PC-9 (cell line): ENCODE measurements around the gene EML6. TPM values are rescaled to one million over a fixed set of nuclear protein-coding genes. Genes with fewer than 3 reads are reported as not detected.

Experiments used
- BruUV-seq: library from RNA; stranded (reverse); fragments of 400-500 nt; replicated peaks from 2 replicates; lab custom pipeline; 2021; lab: Mats Ljungman, UMichigan
- CTCF ChIA-PET: fragments of 300-600 bp; sonication (Branson Sonifier 250); formaldehyde crosslinking; loops from one replicate; lab custom pipeline; 2022; ENCODE audit warnings: antibody characterized with exemption; lab: Charles Lee
- POLR2A ChIA-PET: fragments of 300-600 bp; sonication (Branson Sonifier 250); formaldehyde crosslinking; loops from one replicate; lab custom pipeline; 2022; ENCODE audit warnings: antibody characterized with exemption; ENCODE audit not compliant: unreplicated experiment; lab: Charles Lee
- DNase-seq, 2 experiments: peaks; one replicate each; pipeline versions ENCODE4 v3.0.0 to v3.0.0-alpha.2; 2015 to 2022; ENCODE audit warnings: mixed read lengths in 1 of 2
- H2AFZ ChIP-seq: fragments of 200-600 bp; sonication (generic); 2 replicates; pipeline ENCODE4 v1.8.1; 2017; ENCODE audit warnings: antibody characterized with exemption
- H3F3A ChIP-seq: fragments of 200-600 bp; sonication (generic); 2 replicates; pipeline ENCODE4 v1.8.1; 2017; ENCODE audit warnings: antibody characterized with exemption, mild to moderate bottlenecking, low read depth; ENCODE audit not compliant: insufficient read depth
- H3K27ac ChIP-seq: fragments of 200-600 bp; sonication (generic); 2 replicates; pipeline ENCODE4 v1.6.1; 2016; ENCODE audit warnings: mixed run types
- H3K27me3 ChIP-seq: fragments of 200-600 bp; sonication (generic); 2 replicates; pipeline ENCODE4 v1.6.1; 2016; ENCODE audit warnings: low read depth, mixed run types; ENCODE audit not compliant: insufficient read depth
- H3K36me3 ChIP-seq: fragments of 200-600 bp; sonication (generic); 2 replicates; pipeline ENCODE4 v1.6.1; 2016; ENCODE audit warnings: low read depth, mixed run types
- H3K4me1 ChIP-seq: fragments of 200-600 bp; sonication (generic); replicated peaks from 2 replicates; pipeline ENCODE4 v1.6.1; 2016; ENCODE audit warnings: mixed run types; ENCODE audit not compliant: insufficient read depth
- H3K4me2 ChIP-seq: fragments of 200-600 bp; sonication (generic); 2 replicates; pipeline ENCODE4 v1.6.1; 2017; ENCODE audit warnings: mixed run types
- H3K4me3 ChIP-seq: fragments of 200-600 bp; sonication (generic); 2 replicates; pipeline ENCODE4 v1.6.1; 2016; ENCODE audit warnings: mixed run types
- H3K79me2 ChIP-seq: fragments of 200-600 bp; sonication (generic); 2 replicates; pipeline ENCODE4 v1.6.1; 2017; ENCODE audit warnings: low read depth, mixed run types
- H3K9me2 ChIP-seq: fragments of 200-600 bp; sonication (generic); 2 replicates; pipeline ENCODE4 v1.8.1; 2017; ENCODE audit warnings: mild to moderate bottlenecking; ENCODE audit not compliant: insufficient read depth
- H3K9me3 ChIP-seq: fragments of 200-600 bp; sonication (generic); 2 replicates; pipeline ENCODE4 v1.8.1; 2016; ENCODE audit warnings: low read depth; ENCODE audit not compliant: insufficient read depth
- H4K20me1 ChIP-seq: fragments of 200-600 bp; sonication (generic); 2 replicates; pipeline ENCODE4 v1.8.1; 2017; ENCODE audit not compliant: insufficient read depth
- CTCF ChIP-seq: fragments of 200-600 bp; sonication (generic); conservative IDR thresholded peaks from 2 replicates; pipeline ENCODE4 v1.6.1; 2017; ENCODE audit warnings: mixed run types, antibody characterized with exemption, mild to moderate bottlenecking, moderate library complexity
- EZH2 ChIP-seq: fragments of 200-600 bp; sonication (generic); IDR thresholded peaks from 2 replicates; pipeline ENCODE4 v1.8.0; 2017; ENCODE audit warnings: antibody characterized with exemption, low read depth
- intact Hi-C: fragments of 100-400 bp; cut with micrococcal nuclease; formaldehyde crosslinking; loops from one replicate; pipeline ENCODE4 v1.10.0; 2022; ENCODE audit not compliant: unreplicated experiment
- total RNA-seq: library from RNA; stranded (reverse); gene quantifications from 2 replicates; pipeline ENCODE4 v1.2.3, GENCODE V29; 2021

Gene EML6
- total RNA-seq, 1 experiment from 2014 or later, result 3.7 TPM

GRCh38 chr2:54735636-54736035 is 12.2 kb downstream of the EML6 start:
- DNase-seq, result no peak
- no peak overlapping the region for H3K4me3 ChIP-seq
- no peaks in the 10 kb centered on the region for H3K36me3 ChIP-seq
- TF ChIP-seq CTCF, result no peak
- no peak for TF ChIP-seq EZH2
- intact Hi-C loops, result no loop called here
- H3K9me3 ChIP-seq, result no peaks in the 10 kb centered on the region
- no peaks in the 10 kb centered on the region for H3K4me1 ChIP-seq
- H3K27me3 ChIP-seq, result no peaks in the 10 kb centered on the region
- no peak overlapping the region for H3K27ac ChIP-seq
- H3F3A ChIP-seq, result no peaks in the 10 kb centered on the region
- ChIA-PET CTCF (interaction anchor here (0.7 kb wide), 1 partner anchor 121 kb away, joined by 4 read pairs; no protein-coding TSS in a partner anchor), POLR2A (no interaction called here)
- no peaks in the 10 kb centered on the region for H3K9me2 ChIP-seq
- H3K79me2 ChIP-seq, result no peaks in the 10 kb centered on the region
- H2AFZ ChIP-seq, result no peak overlapping the region
- H4K20me1 ChIP-seq, result no peaks in the 10 kb centered on the region
- BruUV-seq, result no TSS peak
- no peak overlapping the region for H3K4me2 ChIP-seq

GRCh38 chr2:54738281-54738680 is 14.8 kb downstream of the EML6 start:
- CTCF ChIA-PET, result interaction anchor here (0.6 kb wide), 1 partner anchor 11 kb away, joined by 3 read pairs; no protein-coding TSS in a partner anchor
- BruUV-seq, result no TSS peak
- no peak for TF ChIP-seq EZH2
- no peak for TF ChIP-seq CTCF
- H4K20me1 ChIP-seq, result no peaks in the 10 kb centered on the region
- no peak for DNase-seq
- H3K4me1 ChIP-seq, result no peaks in the 10 kb centered on the region
- H3K9me2 ChIP-seq, result no peaks in the 10 kb centered on the region
- no peak overlapping the region for H3K4me3 ChIP-seq
- H3K27me3 ChIP-seq, result no peaks in the 10 kb centered on the region
- no peaks in the 10 kb centered on the region for H3K9me3 ChIP-seq
- POLR2A ChIA-PET, result no interaction called here
- H3K36me3 ChIP-seq, result no peaks in the 10 kb centered on the region
- H3K27ac ChIP-seq, result no peak overlapping the region
- intact Hi-C loops, result no loop called here
- no peak overlapping the region for H3K4me2 ChIP-seq
- no peak overlapping the region for H2AFZ ChIP-seq
- H3K79me2 ChIP-seq, result no peaks in the 10 kb centered on the region
- no peaks in the 10 kb centered on the region for H3F3A ChIP-seq

GRCh38 chr2:54740333-54740732 is 16.9 kb downstream of the EML6 start:
- no peak for DNase-seq
- H3K4me2 ChIP-seq, result no peak overlapping the region
- H3K27ac ChIP-seq, result no peak overlapping the region
- no peaks in the 10 kb centered on the region for H4K20me1 ChIP-seq
- H3K9me2 ChIP-seq, result no peaks in the 10 kb centered on the region
- POLR2A ChIA-PET, result no interaction called here
- no peaks in the 10 kb centered on the region for H3K27me3 ChIP-seq
- BruUV-seq, result no TSS peak
- H3F3A ChIP-seq, result no peaks in the 10 kb centered on the region
- no peaks in the 10 kb centered on the region for H3K36me3 ChIP-seq
- intact Hi-C loops, result no loop called here
- no peaks in the 10 kb centered on the region for H3K79me2 ChIP-seq
- TF ChIP-seq CTCF (no peak), EZH2 (no peak)
- CTCF ChIA-PET, result interaction anchor here (0.6 kb wide), 1 partner anchor 25 kb away, joined by 6 read pairs; no protein-coding TSS in a partner anchor
- H2AFZ ChIP-seq, result no peak overlapping the region
- H3K4me1 ChIP-seq, result no peaks in the 10 kb centered on the region
- no peaks in the 10 kb centered on the region for H3K9me3 ChIP-seq
- H3K4me3 ChIP-seq, result no peak overlapping the region
